HG02938 (cell line): ENCODE measurements around the gene MCCC2.
"Not testable (repeated sequence)": the region's sequence is repeated elsewhere in the genome, so short reads cannot be mapped to it uniquely, and the experiment has no call there.

Experiments used
- ATAC-seq: cut with Tn5 transposase; IDR thresholded peaks from one replicate; pipeline ENCODE4 v1.9.1; 2021; ENCODE audit warnings: mild to moderate bottlenecking, moderate library complexity; ENCODE audit not compliant: unreplicated experiment

The MCCC2 gene

GRCh38 chr5:71596169-71596568 lies 9.0 kb downstream of the MCCC2 start:
- no peak for ATAC-seq

DNA sequence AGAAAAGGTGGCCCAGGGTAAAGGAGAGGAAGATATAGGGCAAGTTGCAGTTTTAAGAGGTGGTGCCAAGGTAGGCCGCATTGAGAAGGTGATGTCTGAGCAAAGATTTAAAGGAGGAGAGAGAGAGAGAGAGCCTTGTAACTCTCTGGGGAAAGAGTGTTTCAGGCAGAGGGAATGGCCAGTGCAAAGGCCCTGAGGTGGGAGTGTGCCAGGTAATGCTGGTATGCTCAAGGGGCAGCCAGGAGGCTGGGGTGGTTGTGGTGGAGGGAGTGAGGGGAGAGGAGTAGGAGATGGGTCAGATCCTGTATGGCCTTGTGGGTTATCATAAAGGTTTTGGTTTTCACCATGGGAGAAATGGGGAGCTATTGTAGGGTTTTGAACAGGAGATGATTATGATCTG lies 9.9 kb downstream of the MCCC2 start:
- no peak for ATAC-seq

GRCh38 chr5:71600783-71601182 lies 13.6 kb downstream of the MCCC2 start:
- no peak for ATAC-seq

- ATAC-seq: peak; percentile 89
Measured at GRCh38 chr5:71601222-71602026, 14.3 kb downstream of the MCCC2 start.

GRCh38 chr5:71609916-71610315 lies 22.8 kb downstream of the MCCC2 start:
- not testable (repeated sequence) for ATAC-seq

- no peak for ATAC-seq
Measured at GRCh38 chr5:71615809-71616208, 28.7 kb downstream of the MCCC2 start.

- no peak for ATAC-seq
Measured at GRCh38 chr5:71620630-71621029, 33.5 kb downstream of the MCCC2 start.

DNA sequence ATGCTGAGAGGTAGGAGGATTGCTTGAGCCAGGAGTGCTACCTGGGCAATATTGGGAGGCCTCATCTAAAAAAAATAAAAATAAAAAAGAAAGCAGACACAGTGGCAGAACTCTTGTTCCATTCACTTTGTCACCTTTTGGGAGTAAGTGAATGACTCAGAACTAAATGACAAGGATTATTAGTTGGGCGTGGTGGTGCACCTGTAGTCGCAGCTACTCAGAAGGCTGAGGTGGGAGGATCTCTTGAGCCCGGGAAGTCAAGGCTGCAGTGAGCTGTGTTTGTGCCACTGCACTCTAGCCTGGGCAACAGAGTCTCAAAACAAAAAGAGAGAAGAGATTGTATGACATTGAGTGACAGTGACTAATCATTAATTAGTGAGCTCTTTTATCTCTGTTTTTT lies 34.1 kb downstream of the MCCC2 start:
- no peak for ATAC-seq

GRCh38 chr5:71621741-71622140 lies 34.6 kb downstream of the MCCC2 start:
- ATAC-seq: no peak

GRCh38 chr5:71623221-71623794 lies 36.2 kb downstream of the MCCC2 start:
- ATAC-seq: no peak

DNA sequence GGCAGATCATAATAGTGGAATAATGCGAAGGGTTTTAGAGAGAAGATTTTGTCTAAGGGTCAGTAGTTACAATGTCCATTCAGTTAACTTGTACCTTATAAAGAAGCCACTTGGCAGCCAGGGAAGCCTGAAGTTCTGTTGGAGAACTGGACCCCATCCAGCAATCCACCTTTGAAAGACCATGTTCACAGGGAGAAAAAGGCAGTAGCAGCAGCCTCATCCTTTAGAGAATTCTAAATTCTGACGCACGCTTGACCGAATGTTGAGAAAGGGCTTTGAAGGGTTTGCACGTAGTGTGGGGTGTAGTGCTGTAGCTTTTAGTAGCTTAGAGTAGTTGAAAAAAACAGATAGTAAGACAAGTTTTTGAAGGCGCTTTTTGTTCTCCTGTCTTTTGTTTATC lies 42.8 kb downstream of the MCCC2 start:
- ATAC-seq: no peak

DNA sequence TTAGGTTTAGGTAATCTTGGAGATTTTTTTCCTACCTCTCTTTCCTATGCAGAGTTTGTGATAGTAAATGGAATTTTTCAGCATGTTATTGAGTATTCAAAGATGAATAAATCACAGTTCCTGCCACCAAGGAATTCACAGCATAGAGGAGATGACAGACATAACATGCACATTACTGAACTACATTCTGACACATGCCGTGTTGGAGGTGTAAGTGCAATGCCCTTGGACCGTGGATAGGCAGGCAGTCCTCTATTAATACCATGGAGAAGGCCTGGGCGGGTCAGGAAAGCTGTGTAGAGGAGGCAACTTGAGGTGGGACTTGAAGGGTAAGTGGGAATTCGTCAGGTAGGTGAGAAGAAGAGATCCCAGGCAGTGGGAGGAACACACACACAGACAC lies 43.9 kb downstream of the MCCC2 start:
- no peak for ATAC-seq

DNA sequence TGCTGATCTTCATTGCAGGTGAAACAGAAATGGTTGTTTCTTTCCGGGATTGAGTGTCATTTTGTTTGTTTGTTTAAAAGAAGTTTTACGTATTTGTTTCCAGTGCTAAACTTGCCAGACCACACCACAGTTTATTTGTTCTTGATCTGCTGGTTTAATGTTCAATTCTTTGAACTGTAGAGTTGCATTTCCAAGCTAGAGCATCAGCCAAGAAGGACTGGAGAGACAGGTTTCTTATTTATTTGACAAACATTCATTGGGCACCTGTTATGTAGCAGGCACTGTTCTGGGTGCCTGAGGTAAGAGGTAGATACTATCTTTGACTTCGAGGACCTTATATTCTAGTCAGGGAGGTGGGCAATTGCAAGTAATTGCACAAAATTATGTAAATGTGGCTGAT lies 45.0 kb downstream of the MCCC2 start:
- ATAC-seq: no peak

DNA sequence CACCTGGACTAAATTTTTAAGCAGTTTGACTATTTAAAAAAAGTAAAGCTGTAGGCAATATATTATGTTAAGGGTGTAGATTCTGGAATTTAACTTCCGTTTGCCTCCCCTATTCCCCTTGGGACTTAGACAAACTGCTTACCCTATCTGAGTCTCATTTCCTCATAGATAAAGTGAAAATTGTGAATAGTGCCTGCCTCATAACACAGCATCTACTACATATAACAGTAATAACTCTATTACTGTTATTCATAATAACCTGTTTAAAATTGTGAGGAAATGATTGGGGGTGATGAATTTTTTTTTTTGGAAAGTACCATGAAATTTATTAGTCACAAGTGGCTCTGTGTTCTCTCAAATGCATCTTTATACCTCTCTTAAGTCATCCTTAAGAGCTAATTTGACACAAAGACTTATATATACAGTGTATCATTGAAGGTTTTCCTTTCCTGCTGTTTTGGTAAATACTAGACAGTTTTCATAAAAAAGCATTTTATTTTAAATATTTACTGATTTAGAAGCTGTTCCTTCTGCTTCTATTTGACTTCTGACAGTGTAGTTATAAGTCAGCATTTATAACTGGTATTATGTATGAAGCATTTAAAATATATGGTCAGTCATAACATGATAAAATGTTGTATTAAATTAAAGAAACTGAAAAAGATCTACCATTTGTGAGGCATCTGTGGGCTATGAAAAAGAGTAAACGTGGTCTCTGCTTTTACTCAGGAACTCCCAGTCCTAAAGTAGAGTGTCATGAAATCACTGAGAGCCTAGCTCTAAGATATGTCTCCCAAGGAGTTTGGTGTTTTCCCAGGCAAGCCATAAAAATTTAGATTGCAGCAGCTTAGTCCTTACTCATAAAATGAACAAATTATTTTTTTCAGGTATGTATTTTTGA lies 46.4 kb downstream of the MCCC2 start:
- no peak for ATAC-seq

GRCh38 chr5:71637133-71637532 lies 50.0 kb downstream of the MCCC2 start:
- ATAC-seq: no peak

DNA sequence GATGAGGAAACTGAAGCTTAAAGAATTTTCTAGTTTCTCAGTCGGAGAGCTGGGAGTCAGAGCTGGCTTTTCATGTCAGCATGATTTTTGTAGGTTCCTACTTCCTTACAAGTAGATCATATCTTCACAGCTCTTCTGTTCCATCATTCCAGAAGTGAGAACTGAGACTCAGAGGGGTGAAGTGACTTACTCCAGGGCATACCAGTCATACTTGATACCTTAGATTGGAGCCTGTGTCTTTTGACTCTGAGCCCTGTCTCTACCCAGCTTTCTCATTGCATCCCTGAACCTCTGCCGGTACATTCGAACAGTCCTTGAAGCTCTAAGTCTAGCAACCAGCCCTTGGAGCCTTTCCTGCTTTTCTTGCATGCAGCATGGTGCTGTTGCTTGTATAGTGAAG lies 53.3 kb downstream of the MCCC2 start:
- ATAC-seq: no peak

DNA sequence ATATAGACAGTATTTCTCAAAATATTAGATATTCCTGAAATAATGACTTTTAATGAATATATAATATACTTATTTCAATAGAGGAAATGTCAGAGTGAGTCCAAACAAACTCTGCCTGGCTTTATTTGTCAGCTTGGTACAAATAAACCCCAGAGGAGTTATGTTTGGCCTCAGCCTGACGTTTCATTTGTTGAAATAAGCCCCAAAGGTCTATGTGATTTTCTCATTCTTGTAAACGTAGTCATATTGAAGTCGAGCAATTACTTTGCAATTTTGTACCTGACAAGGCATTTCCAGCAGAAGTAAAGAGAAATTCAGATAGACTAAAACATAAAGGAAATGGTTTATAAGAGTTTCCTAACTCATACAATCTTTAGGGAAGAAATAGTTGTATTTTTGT lies 57.9 kb downstream of the MCCC2 start:
- no peak for ATAC-seq

GRCh38 chr5:71650940-71651339 lies 63.8 kb downstream of the MCCC2 start:
- not testable (repeated sequence) for ATAC-seq

GRCh38 chr5:71651579-71651978 lies 64.4 kb downstream of the MCCC2 start:
- no peak for ATAC-seq

DNA sequence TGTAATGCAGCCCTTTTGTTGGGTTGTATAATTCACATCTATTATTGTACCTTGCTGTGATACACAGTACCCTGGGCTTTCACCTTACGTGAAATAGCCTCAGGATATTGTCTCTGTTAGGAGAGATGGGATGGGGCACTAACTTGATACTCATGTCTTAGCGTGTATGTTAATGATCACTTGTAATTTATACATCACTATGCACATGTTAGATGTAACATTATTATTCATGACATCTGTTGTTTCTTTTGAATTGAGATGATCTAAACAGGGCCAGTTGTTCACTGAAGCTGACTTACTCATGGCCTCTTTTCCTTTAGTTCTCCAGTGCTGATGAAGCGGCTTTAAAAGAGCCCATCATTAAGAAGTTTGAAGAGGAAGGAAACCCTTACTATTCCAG lies 65.2 kb downstream of the MCCC2 start:
- ATAC-seq: no peak

- ATAC-seq: no peak
Measured at GRCh38 chr5:71652803-71653543, 65.8 kb downstream of the MCCC2 start.
